Esophagus squamous epithelium (tissue), 5 donors: ENCODE data around the gene TMEM26. TPM values are rescaled to one million over a fixed set of nuclear protein-coding genes. Genes with fewer than 3 reads are reported as not detected.

ENCODE experiments used
- DNase-seq: peaks from one replicate; lab custom pipeline; 2025; lab: John Stamatoyannopoulos, UW
- H3K27ac ChIP-seq, 4 donors: fragments of 200-600 bp; sonication (generic); one replicate each; pipeline ENCODE4 v1.5.1; 2016 to 2019; ENCODE audit warnings: mild to moderate bottlenecking in 1 of 4
- H3K27me3 ChIP-seq, 4 donors: fragments of 200-600 bp; sonication (generic); 1 replicate in 3 of 4; 2 replicates in 1 of 4; pipeline versions ENCODE4 v1.5.1 to v1.6.0; 2017 to 2021; ENCODE audit warnings: antibody characterized with exemption in 1 of 4
- H3K36me3 ChIP-seq, 3 donors: fragments of 200-600 bp; sonication (generic); one replicate each; pipeline ENCODE4 v1.5.1; 2016 to 2019
- H3K4me1 ChIP-seq, 3 donors: fragments of 200-600 bp; sonication (generic); one replicate each; pipeline ENCODE4 v1.5.1; 2017 to 2019
- H3K4me3 ChIP-seq, 4 donors: fragments of 200-600 bp; sonication (generic); 1 replicate in 3 of 4; 2 replicates in 1 of 4; pipeline ENCODE4 v1.5.1; 2016 to 2019; ENCODE audit warnings: mild to moderate bottlenecking in 2 of 4, moderate library complexity in 1 of 4
- H3K9me3 ChIP-seq, 3 donors: fragments of 200-600 bp; sonication (generic); one replicate each; pipeline ENCODE4 v1.5.1; 2016 to 2019
- CTCF ChIP-seq, 6 experiments: fragments of 450-650 bp in 4 of 6; fragments of 200-600 bp in 2 of 6; sonication (generic) in 2 of 6; IDR thresholded peaks; one replicate each; pipeline ENCODE4 v1.5.1; 2016 to 2019; ENCODE audit warnings: antibody characterized with exemption in 6 of 6, mild to moderate bottlenecking in 4 of 6, moderate library complexity in 4 of 6
- POLR2A ChIP-seq, 4 donors: fragments of 450-650 bp; IDR thresholded peaks; one replicate each; pipeline ENCODE4 v1.6.1; 2017; ENCODE audit warnings: antibody characterized with exemption in 4 of 4, mild to moderate bottlenecking in 4 of 4, moderate library complexity in 3 of 4
- WGBS, 2 donors: methylation state at CpG; one replicate each; pipeline ENCODE4 v1.1.5; 2018; 5-methylcytosine and 5-hydroxymethylcytosine counted together
- intact Hi-C: fragments of 100-400 bp; cut with DNase I; formaldehyde crosslinking; loops from one replicate; pipeline ENCODE4 v1.15.0; 2022
- total RNA-seq, 4 donors: library from RNA; depleted of rRNA; stranded (reverse); fragments of >200 nt; gene quantifications; one replicate each; pipeline ENCODE4 v1.1.0, GENCODE V29; 2016
- donor health status: DM: yes; HTN: yes; CAD: no.

Gene TMEM26
- total RNA-seq, 4 donors from 2014 or later = 0.09 to 0.38 (median 0.09) TPM; not detected in 1

GRCh38 chr10:61448091-61448490 is 5.1 kb downstream of the TMEM26 start:
- intact Hi-C loops = no loop called here
- H3K4me1 ChIP-seq = peaks cover 0 to 12% (median 7%) of the 10 kb centered on the region in 3 donors
- H3K36me3 ChIP-seq = no peaks in the 10 kb centered on the region
- no peak for DNase-seq
- H3K9me3 ChIP-seq = no peaks in the 10 kb centered on the region
- no peak overlapping the region for H3K27ac ChIP-seq
- TF ChIP-seq CTCF (IDR thresholded peaks at IDR 0.05) (no peak), POLR2A (IDR thresholded peaks at IDR 0.05) (no peak)
- H3K27me3 ChIP-seq = peaks cover 0 to 16% (median 0%) of the 10 kb centered on the region in 4 donors
- WGBS, 2 donors = 78 to 85% methylated on average over 3 of the region's 3 CpGs
- no peak overlapping the region for H3K4me3 ChIP-seq

GRCh38 chr10:61439058-61439609 is 14.0 kb downstream of the TMEM26 start:
- 66 to 68% methylated on average over 4 of the region's 4 CpGs for WGBS, 2 donors
- no peak for TF ChIP-seq POLR2A (IDR thresholded peaks at IDR 0.05)
- TF ChIP-seq CTCF (IDR thresholded peaks at IDR 0.05) = no peak
- Histone ChIP-seq H3K9me3 (no peaks in the 10 kb centered on the region), H3K27me3 (no peaks in the 10 kb centered on the region), H3K36me3 (no peaks in the 10 kb centered on the region), H3K4me3 (no peak overlapping the region), H3K27ac (no peak overlapping the region), H3K4me1 (no peaks in the 10 kb centered on the region)
- intact Hi-C loops = no loop called here
- no peak for DNase-seq

- Histone ChIP-seq H3K36me3 (no peaks in the 10 kb centered on the region), H3K27ac (no peak overlapping the region), H3K9me3 (no peaks in the 10 kb centered on the region), H3K4me3 (no peak overlapping the region), H3K4me1 (no peaks in the 10 kb centered on the region), H3K27me3 (no peaks in the 10 kb centered on the region)
- 46 to 49% methylated on average over 2 of the region's 2 CpGs for WGBS, 2 donors
- TF ChIP-seq CTCF (IDR thresholded peaks at IDR 0.05) (no peak), POLR2A (IDR thresholded peaks at IDR 0.05) (no peak)
- DNase-seq = no peak
- intact Hi-C loops = no loop called here
Observed at GRCh38 chr10:61438141-61438988, 14.8 kb downstream of the TMEM26 start.

- H3K9me3 ChIP-seq = peaks cover 0 to 19% (median 10%) of the 10 kb centered on the region in 3 donors
- no peaks in the 10 kb centered on the region for H3K36me3 ChIP-seq
- no peak overlapping the region for H3K4me3 ChIP-seq
- intact Hi-C loops = no loop called here
- no peaks in the 10 kb centered on the region for H3K4me1 ChIP-seq
- WGBS, 2 donors = 58 to 68% methylated on average over 1 of the region's 1 CpG
- DNase-seq = no peak
- TF ChIP-seq CTCF (IDR thresholded peaks at IDR 0.05) (no peak), POLR2A (IDR thresholded peaks at IDR 0.05) (no peak)
- no peaks in the 10 kb centered on the region for H3K27me3 ChIP-seq
- no peak overlapping the region for H3K27ac ChIP-seq
Observed at GRCh38 chr10:61423178-61423577, 30.0 kb downstream of the TMEM26 start.

- intact Hi-C loops = no loop called here
- H3K4me1 ChIP-seq = no peaks in the 10 kb centered on the region
- DNase-seq = no peak
- H3K4me3 ChIP-seq = no peak overlapping the region
- 50 to 58% methylated on average over 2 of the region's 2 CpGs for WGBS, 2 donors
- H3K27ac ChIP-seq = no peak overlapping the region
- H3K9me3 ChIP-seq = peaks cover 0 to 2% (median 0%) of the 10 kb centered on the region in 3 donors
- no peaks in the 10 kb centered on the region for H3K36me3 ChIP-seq
- H3K27me3 ChIP-seq = no peaks in the 10 kb centered on the region
- TF ChIP-seq CTCF (IDR thresholded peaks at IDR 0.05) = no peak
- no peak for TF ChIP-seq POLR2A (IDR thresholded peaks at IDR 0.05)
Observed at GRCh38 chr10:61417661-61418060, 35.5 kb downstream of the TMEM26 start.
